Activated CD8-positive, alpha-beta T cell treated with anti-CD3 and anti-CD28 coated beads for 36 hours (primary cell): ENCODE results near the gene FGD5. TPM values are rescaled to one million over a fixed set of nuclear protein-coding genes. Genes with fewer than 3 reads are reported as not detected.

ENCODE experiments used
- ATAC-seq: fragments of 200-7000 bp; cut with Tn5 transposase; one replicate; pipeline ENCODE4 v1.10.0; 2021; ENCODE audit warnings: mild to moderate bottlenecking, moderate library complexity
- CTCF ChIA-PET: fragments of 350-600 bp; sonication (Branson Sonifier 250); formaldehyde crosslinking; loops from one replicate; lab custom pipeline; 2021; ENCODE audit warnings: antibody characterized with exemption; lab: Charles Lee
- POLR2A ChIA-PET: fragments of 350-600 bp; sonication (Branson Sonifier 250); formaldehyde crosslinking; loops from one replicate; lab custom pipeline; 2021; ENCODE audit warnings: antibody characterized with exemption; lab: Charles Lee
- DNase-seq: peaks from one replicate; pipeline ENCODE4 v3.0.0-alpha.2; 2020
- H3K27ac Mint-ChIP-seq: one replicate; pipeline ENCODE4 v1.8.0; 2021; ENCODE audit warnings: mild to moderate bottlenecking, mixed read lengths
- H3K27me3 Mint-ChIP-seq: one replicate; pipeline ENCODE4 v1.8.0; 2021; ENCODE audit warnings: mixed read lengths
- H3K36me3 Mint-ChIP-seq: one replicate; pipeline ENCODE4 v1.8.0; 2021; ENCODE audit warnings: low read depth, mixed read lengths
- H3K4me1 Mint-ChIP-seq: one replicate; pipeline ENCODE4 v1.8.0; 2021; ENCODE audit warnings: low read depth, mixed read lengths
- H3K4me3 Mint-ChIP-seq: one replicate; pipeline ENCODE4 v1.8.0; 2021; ENCODE audit warnings: mild to moderate bottlenecking, moderate library complexity, mixed read lengths
- H3K9me3 Mint-ChIP-seq: one replicate; pipeline ENCODE4 v1.8.0; 2021; ENCODE audit warnings: mixed read lengths
- CTCF ChIP-seq: fragments of 200-600 bp; IDR thresholded peaks from one replicate; pipeline ENCODE4 v1.8.0; 2022; ENCODE audit warnings: antibody characterized with exemption, mild to moderate bottlenecking
- intact Hi-C: fragments of 100-400 bp; cut with micrococcal nuclease; formaldehyde crosslinking; loops from one replicate; pipeline ENCODE4 v1.10.0; 2022
- total RNA-seq, 2 experiments: library from RNA; stranded (reverse); gene quantifications; one replicate each; pipeline ENCODE4 v1.2.3, GENCODE V29; 2021

FGD5 gene
- total RNA-seq, 2 experiments from 2014 or later, result not detected

- ChIA-PET POLR2A (no interaction called here), CTCF (interaction anchor here (1.3 kb wide), 1 partner anchor 137 kb away, joined by 4 read pairs; no protein-coding TSS in a partner anchor)
- no peak for ATAC-seq
- intact Hi-C loops, result no loop called here
- Mint-ChIP-seq H3K4me1 (no peaks in the 10 kb centered on the region), H3K27me3 (peaks cover 2% of the 10 kb centered on the region), H3K9me3 (peaks cover 2% of the 10 kb centered on the region), H3K4me3 (no peak overlapping the region), H3K27ac (no peak overlapping the region), H3K36me3 (no peaks in the 10 kb centered on the region)
- no peak for DNase-seq
- TF ChIP-seq CTCF, result no peak
Measured at GRCh38 chr3:14784087-14784681, 34.6 kb upstream of the FGD5 start.

GRCh38 chr3:14785207-14786155 is 33.3 kb upstream of the FGD5 start:
- H3K36me3 Mint-ChIP-seq, result no peaks in the 10 kb centered on the region
- CTCF ChIA-PET, result no interaction called here
- no peak for TF ChIP-seq CTCF
- POLR2A ChIA-PET, result no interaction called here
- no peaks in the 10 kb centered on the region for H3K9me3 Mint-ChIP-seq
- no peak overlapping the region for H3K27ac Mint-ChIP-seq
- no peak overlapping the region for H3K4me3 Mint-ChIP-seq
- no peak for DNase-seq
- peaks cover 5% of the 10 kb centered on the region for H3K27me3 Mint-ChIP-seq
- intact Hi-C loops, result no loop called here
- H3K4me1 Mint-ChIP-seq, result no peaks in the 10 kb centered on the region
- no peak for ATAC-seq

- intact Hi-C loops, result no loop called here
- no peaks in the 10 kb centered on the region for H3K9me3 Mint-ChIP-seq
- peaks cover 12% of the 10 kb centered on the region for H3K27me3 Mint-ChIP-seq
- TF ChIP-seq CTCF, result no peak
- H3K4me3 Mint-ChIP-seq, result no peak overlapping the region
- H3K4me1 Mint-ChIP-seq, result no peaks in the 10 kb centered on the region
- no peaks in the 10 kb centered on the region for H3K36me3 Mint-ChIP-seq
- DNase-seq, result no peak
- H3K27ac Mint-ChIP-seq, result no peak overlapping the region
- ATAC-seq, result no peak
- ChIA-PET POLR2A (no interaction called here), CTCF (no interaction called here)
Measured at GRCh38 chr3:14786369-14786768, 32.4 kb upstream of the FGD5 start.

- no peak overlapping the region for H3K4me3 Mint-ChIP-seq
- H3K27ac Mint-ChIP-seq, result no peak overlapping the region
- intact Hi-C loops, result no loop called here
- no peak for TF ChIP-seq CTCF
- no peaks in the 10 kb centered on the region for H3K4me1 Mint-ChIP-seq
- peaks cover 14% of the 10 kb centered on the region for H3K27me3 Mint-ChIP-seq
- ChIA-PET CTCF (interaction anchor here (1.0 to 1.2 kb wide), 2 partner anchors 27 to 134 kb away, joined by 3 to 4 read pairs; no protein-coding TSS in a partner anchor), POLR2A (no interaction called here)
- no peak for ATAC-seq
- no peaks in the 10 kb centered on the region for H3K9me3 Mint-ChIP-seq
- H3K36me3 Mint-ChIP-seq, result no peaks in the 10 kb centered on the region
- DNase-seq, result no peak
Measured at GRCh38 chr3:14787630-14788029, 31.1 kb upstream of the FGD5 start.

- H3K9me3 Mint-ChIP-seq, result no peaks in the 10 kb centered on the region
- POLR2A ChIA-PET, result no interaction called here
- no peaks in the 10 kb centered on the region for H3K4me1 Mint-ChIP-seq
- no peaks in the 10 kb centered on the region for H3K36me3 Mint-ChIP-seq
- peaks cover 17% of the 10 kb centered on the region for H3K27me3 Mint-ChIP-seq
- H3K27ac Mint-ChIP-seq, result no peak overlapping the region
- CTCF ChIA-PET, result interaction anchor here (1.0 to 6.3 kb wide), 2 partner anchors 9 to 133 kb away, joined by 3 to 53 read pairs; no protein-coding TSS in a partner anchor
- DNase-seq, result no peak
- H3K4me3 Mint-ChIP-seq, result no peak overlapping the region
- ATAC-seq, result no peak
- intact Hi-C loops, result no loop called here
- no peak for TF ChIP-seq CTCF
Measured at GRCh38 chr3:14788644-14789043, 30.1 kb upstream of the FGD5 start.
